ENCODE measurements around the gene PTPRD. TPM values are rescaled to one million over a fixed set of nuclear protein-coding genes. Genes with fewer than 3 reads are reported as not detected.

The PTPRD gene
- total and polyA plus RNA-seq, 2 donors (not counting 1 experiment from before 2014, with no cell fraction given): 0.35 to 4.8 TPM

DNA sequence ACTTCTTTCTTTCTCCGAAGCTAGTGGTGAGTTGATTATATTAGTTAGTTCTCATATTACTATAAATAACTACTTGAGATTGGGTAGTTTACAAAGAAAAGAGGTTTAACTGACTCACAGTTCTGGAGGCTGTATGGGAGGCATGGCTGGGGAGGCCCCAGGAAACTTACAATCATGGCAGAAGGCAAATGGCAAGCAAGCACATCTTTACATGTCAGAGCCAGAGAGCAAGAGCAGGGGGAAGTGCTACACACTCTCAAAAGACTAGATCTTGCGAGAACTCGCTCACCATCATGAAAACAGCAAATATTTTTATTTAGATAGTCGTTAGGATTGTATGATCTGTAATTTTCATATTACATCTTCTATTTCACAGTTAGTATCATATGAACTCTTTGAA is 711.2 kb downstream of the PTPRD start:
- TF ChIP-seq, protein P1, sequence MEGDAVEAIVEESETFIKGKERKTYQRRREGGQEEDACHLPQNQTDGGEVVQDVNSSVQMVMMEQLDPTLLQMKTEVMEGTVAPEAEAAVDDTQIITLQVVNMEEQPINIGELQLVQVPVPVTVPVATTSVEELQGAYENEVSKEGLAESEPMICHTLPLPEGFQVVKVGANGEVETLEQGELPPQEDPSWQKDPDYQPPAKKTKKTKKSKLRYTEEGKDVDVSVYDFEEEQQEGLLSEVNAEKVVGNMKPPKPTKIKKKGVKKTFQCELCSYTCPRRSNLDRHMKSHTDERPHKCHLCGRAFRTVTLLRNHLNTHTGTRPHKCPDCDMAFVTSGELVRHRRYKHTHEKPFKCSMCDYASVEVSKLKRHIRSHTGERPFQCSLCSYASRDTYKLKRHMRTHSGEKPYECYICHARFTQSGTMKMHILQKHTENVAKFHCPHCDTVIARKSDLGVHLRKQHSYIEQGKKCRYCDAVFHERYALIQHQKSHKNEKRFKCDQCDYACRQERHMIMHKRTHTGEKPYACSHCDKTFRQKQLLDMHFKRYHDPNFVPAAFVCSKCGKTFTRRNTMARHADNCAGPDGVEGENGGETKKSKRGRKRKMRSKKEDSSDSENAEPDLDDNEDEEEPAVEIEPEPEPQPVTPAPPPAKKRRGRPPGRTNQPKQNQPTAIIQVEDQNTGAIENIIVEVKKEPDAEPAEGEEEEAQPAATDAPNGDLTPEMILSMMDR (conservative IDR thresholded peaks at IDR 0.05 in 1 of 2, IDR thresholded peaks at IDR 0.05 in 1 of 2; ENCODE audit: low read depth in 1 of 2, low read length in 2 of 2): no peak
- TF ChIP-seq EZH2 (IDR thresholded peaks at IDR 0.05; ENCODE audit: low read length, missing control alignments): no peak
- no peaks in the 10 kb centered on the region for H3K9me3 ChIP-seq (ENCODE audit: control insufficient read depth, insufficient read depth, low read depth, low read length)
- no peaks in the 10 kb centered on the region for H3K4me1 ChIP-seq (ENCODE audit: control insufficient read depth, extremely low read depth, insufficient read depth, low read length)
- H3K4me3 ChIP-seq (replicated peaks in 1 of 4; ENCODE audit: control extremely low read depth in 1 of 4, insufficient read depth in 1 of 4, low read depth in 3 of 4, low read length in 4 of 4): no peak overlapping the region
- no peaks in the 10 kb centered on the region for H4K20me1 ChIP-seq (ENCODE audit: control insufficient read depth, extremely low read depth, insufficient read depth, low read length)
- no peaks in the 10 kb centered on the region for H3K36me3 ChIP-seq (ENCODE audit: control insufficient read depth, insufficient read depth, low read length)
- no peak overlapping the region for H3K4me2 ChIP-seq (ENCODE audit: extremely low read depth, insufficient read depth, low read length)
- H3K27me3 ChIP-seq (ENCODE audit: control insufficient read depth, insufficient read depth, low read length): no peaks in the 10 kb centered on the region
- DNase-seq (ENCODE audit: low read depth in 2 of 2): no peak
- H3K9ac ChIP-seq (ENCODE audit: insufficient read depth, low read length): no peak overlapping the region
- H3K27ac ChIP-seq (ENCODE audit: insufficient read depth, low read length): no peak overlapping the region
- H2AFZ ChIP-seq (ENCODE audit: low read length): no peak overlapping the region
- H3K79me2 ChIP-seq (ENCODE audit: control insufficient read depth, insufficient read depth, low read length): no peaks in the 10 kb centered on the region

DNA sequence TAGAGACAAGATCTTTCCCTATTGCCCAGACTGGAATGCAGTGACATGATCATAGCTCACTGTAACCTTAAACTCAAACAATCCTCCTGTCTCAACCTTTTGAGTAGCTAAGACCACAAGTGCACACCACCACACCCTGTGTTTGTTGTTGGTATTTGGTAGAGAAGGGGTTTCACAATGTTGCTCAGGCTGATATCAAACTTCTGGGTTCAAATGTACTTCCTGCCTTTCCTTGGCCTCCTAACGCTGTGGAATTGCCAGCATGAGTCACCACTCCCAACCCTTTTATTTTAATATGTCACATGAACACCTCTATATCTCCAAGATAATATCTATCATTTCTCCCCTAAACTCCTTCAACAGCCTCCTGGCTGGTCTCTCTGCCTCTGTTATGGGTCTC is 719.0 kb downstream of the PTPRD start:
- peak in 1 of 2 donors; percentile 1 for DNase-seq (ENCODE audit: low read depth in 2 of 2)

DNA sequence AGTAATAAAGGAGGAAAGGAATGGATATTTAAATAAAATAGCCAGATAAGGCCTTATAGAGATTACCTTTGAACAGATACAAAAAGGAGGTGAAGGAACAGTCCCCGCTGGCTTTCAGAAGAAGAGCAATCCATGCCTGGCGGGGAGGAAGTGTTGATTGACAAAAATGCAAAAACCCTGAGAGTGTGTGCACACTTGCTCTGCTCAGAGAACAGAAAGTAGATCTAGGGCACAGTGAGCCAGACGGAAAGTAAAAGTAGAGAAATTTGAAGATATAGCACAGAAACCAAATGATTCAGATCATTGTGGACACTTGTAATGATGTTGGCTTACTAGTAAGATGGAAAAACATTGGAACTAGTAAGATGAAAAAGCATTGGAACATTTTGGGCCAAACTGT is 720.6 kb downstream of the PTPRD start:
- H3K27ac ChIP-seq (ENCODE audit: insufficient read depth, low read length): no peak overlapping the region
- H3K4me3 ChIP-seq (replicated peaks in 1 of 4; ENCODE audit: control extremely low read depth in 1 of 4, insufficient read depth in 1 of 4, low read depth in 3 of 4, low read length in 4 of 4): no peak overlapping the region
- no peaks in the 10 kb centered on the region for H3K9me3 ChIP-seq (ENCODE audit: control insufficient read depth, insufficient read depth, low read depth, low read length)
- DNase-seq (ENCODE audit: low read depth in 2 of 2): no peak
- no peak overlapping the region for H3K4me2 ChIP-seq (ENCODE audit: extremely low read depth, insufficient read depth, low read length)
- no peaks in the 10 kb centered on the region for H4K20me1 ChIP-seq (ENCODE audit: control insufficient read depth, extremely low read depth, insufficient read depth, low read length)
- no peaks in the 10 kb centered on the region for H3K79me2 ChIP-seq (ENCODE audit: control insufficient read depth, insufficient read depth, low read length)
- no peaks in the 10 kb centered on the region for H3K27me3 ChIP-seq (ENCODE audit: control insufficient read depth, insufficient read depth, low read length)
- no peak overlapping the region for H2AFZ ChIP-seq (ENCODE audit: low read length)
- no peaks in the 10 kb centered on the region for H3K4me1 ChIP-seq (ENCODE audit: control insufficient read depth, extremely low read depth, insufficient read depth, low read length)
- H3K36me3 ChIP-seq (ENCODE audit: control insufficient read depth, insufficient read depth, low read length): no peaks in the 10 kb centered on the region
- no peak for TF ChIP-seq EZH2 (IDR thresholded peaks at IDR 0.05; ENCODE audit: low read length, missing control alignments)
- TF ChIP-seq, protein P1 (conservative IDR thresholded peaks at IDR 0.05 in 1 of 2, IDR thresholded peaks at IDR 0.05 in 1 of 2; ENCODE audit: low read depth in 1 of 2, low read length in 2 of 2): no peak
- no peak overlapping the region for H3K9ac ChIP-seq (ENCODE audit: insufficient read depth, low read length)

More for the DNA sequence above, 719.0 kb downstream of the PTPRD start:
- TF ChIP-seq, protein P1 (conservative IDR thresholded peaks at IDR 0.05 in 1 of 2, IDR thresholded peaks at IDR 0.05 in 1 of 2; ENCODE audit: low read depth in 1 of 2, low read length in 2 of 2): no peak
- no peak for TF ChIP-seq EZH2 (IDR thresholded peaks at IDR 0.05; ENCODE audit: low read length, missing control alignments)
- Histone ChIP-seq H3K36me3 (ENCODE audit: control insufficient read depth, insufficient read depth, low read length) (no peaks in the 10 kb centered on the region), H3K9ac (ENCODE audit: insufficient read depth, low read length) (no peak overlapping the region), H3K4me3 (replicated peaks in 1 of 4; ENCODE audit: control extremely low read depth in 1 of 4, insufficient read depth in 1 of 4, low read depth in 3 of 4, low read length in 4 of 4) (no peak overlapping the region), H3K79me2 (ENCODE audit: control insufficient read depth, insufficient read depth, low read length) (no peaks in the 10 kb centered on the region), H3K27ac (ENCODE audit: insufficient read depth, low read length) (no peak overlapping the region), H3K27me3 (ENCODE audit: control insufficient read depth, insufficient read depth, low read length) (no peaks in the 10 kb centered on the region), H3K4me1 (ENCODE audit: control insufficient read depth, extremely low read depth, insufficient read depth, low read length) (no peaks in the 10 kb centered on the region), H4K20me1 (ENCODE audit: control insufficient read depth, extremely low read depth, insufficient read depth, low read length) (no peaks in the 10 kb centered on the region), H2AFZ (ENCODE audit: low read length) (no peak overlapping the region), H3K9me3 (ENCODE audit: control insufficient read depth, insufficient read depth, low read depth, low read length) (no peaks in the 10 kb centered on the region), H3K4me2 (ENCODE audit: extremely low read depth, insufficient read depth, low read length) (no peak overlapping the region)

Data from fibroblast of lung (primary cell).